Suprapubic skin (tissue), 4 donors: Measurements from ENCODE around the gene ATP6V1F. TPM values are rescaled to one million over a fixed set of nuclear protein-coding genes. Genes with fewer than 3 reads are reported as not detected.

Experiments
- DNase-seq, 2 donors: peaks; one replicate each; pipeline ENCODE4 v3.0.0-alpha.2; 2019; ENCODE audit warnings: low spot score in 2 of 2
- H3K27ac ChIP-seq: fragments of 200-600 bp; sonication (generic); one replicate; pipeline ENCODE4 v1.5.1; 2019
- H3K27me3 ChIP-seq: fragments of 200-600 bp; sonication (generic); one replicate; pipeline ENCODE4 v1.5.1; 2019
- H3K36me3 ChIP-seq: fragments of 200-600 bp; sonication (generic); one replicate; pipeline ENCODE4 v1.5.1; 2019
- H3K4me1 ChIP-seq: fragments of 200-600 bp; sonication (generic); one replicate; pipeline ENCODE4 v1.5.1; 2019
- H3K4me3 ChIP-seq: fragments of 200-600 bp; sonication (generic); one replicate; pipeline ENCODE4 v1.5.1; 2019; ENCODE audit warnings: mild to moderate bottlenecking
- H3K9me3 ChIP-seq: fragments of 200-600 bp; sonication (generic); one replicate; pipeline ENCODE4 v1.5.1; 2019
- CTCF ChIP-seq, 2 donors: fragments of 200-600 bp in 1 of 2; fragments of 450-650 bp in 1 of 2; sonication (generic) in 1 of 2; IDR thresholded peaks; one replicate each; pipeline ENCODE4 v1.5.1; 2016 to 2019; ENCODE audit warnings: antibody characterized with exemption in 2 of 2, mild to moderate bottlenecking in 1 of 2, moderate library complexity in 1 of 2
- EP300 ChIP-seq: sonication (generic); formaldehyde crosslinking; IDR thresholded peaks from one replicate; pipeline ENCODE4 v1.6.1; 2017; ENCODE audit warnings: antibody characterized with exemption
- POLR2A ChIP-seq, 2 donors: fragments of 450-650 bp; IDR thresholded peaks; one replicate each; pipeline ENCODE4 v1.6.1; 2017; ENCODE audit warnings: antibody characterized with exemption in 2 of 2, mild to moderate bottlenecking in 2 of 2, moderate library complexity in 2 of 2
- POLR2AphosphoS5 ChIP-seq, 3 donors: sonication (generic); formaldehyde crosslinking; IDR thresholded peaks; one replicate each; pipeline ENCODE4 v1.6.1; 2017; ENCODE audit warnings: antibody characterized with exemption in 3 of 3
- WGBS: methylation state at CpG from one replicate; pipeline ENCODE4 v1.1.5; 2018; 5-methylcytosine and 5-hydroxymethylcytosine counted together
- total RNA-seq, 4 donors: library from RNA; depleted of rRNA; stranded (reverse); fragments of >200 nt; gene quantifications; one replicate each; pipeline ENCODE4 v1.1.0, GENCODE V29; 2016

Gene ATP6V1F
- total RNA-seq, 4 donors from 2014 or later, result 78.4 to 165 (median 148) TPM

- 75% methylated on average over 17 of the region's 22 CpGs for whole genome bisulfite sequencing
- Histone ChIP-seq H3K27me3 (no peaks in the 10 kb centered on the region), H3K9me3 (no peaks in the 10 kb centered on the region), H3K4me1 (peaks cover 7% of the 10 kb centered on the region), H3K36me3 (no peaks in the 10 kb centered on the region), H3K27ac (no peak overlapping the region), H3K4me3 (no peak overlapping the region)
- TF ChIP-seq POLR2AphosphoS5 (IDR thresholded peaks at IDR 0.05) (no peak), CTCF (IDR thresholded peaks at IDR 0.05) (no peak), EP300 (no peak), POLR2A (IDR thresholded peaks at IDR 0.05) (no peak)
- DNase-seq, result peak in 1 of 2 donors; percentile 74
These were observed 11.7 kb downstream of the ATP6V1F start for GRCh38 chr7:128874140-128875031.

GRCh38 chr7:128875523-128875948 lies 12.9 kb downstream of the ATP6V1F start:
- 61% methylated on average over 8 of the region's 8 CpGs for WGBS
- TF ChIP-seq POLR2AphosphoS5 (IDR thresholded peaks at IDR 0.05), result no peak
- TF ChIP-seq CTCF (IDR thresholded peaks at IDR 0.05), result no peak
- no peak for TF ChIP-seq EP300
- TF ChIP-seq POLR2A (IDR thresholded peaks at IDR 0.05), result no peak
- Histone ChIP-seq H3K9me3 (no peaks in the 10 kb centered on the region), H3K27me3 (no peaks in the 10 kb centered on the region), H3K4me1 (no peaks in the 10 kb centered on the region), H3K36me3 (no peaks in the 10 kb centered on the region), H3K27ac (no peak overlapping the region), H3K4me3 (no peak overlapping the region)
- peak in 1 of 2 donors; percentile 29 for DNase-seq

GRCh38 chr7:128876127-128876526 lies 13.5 kb downstream of the ATP6V1F start:
- H3K36me3 ChIP-seq, result no peaks in the 10 kb centered on the region
- no peak overlapping the region for H3K4me3 ChIP-seq
- H3K4me1 ChIP-seq, result no peaks in the 10 kb centered on the region
- H3K27ac ChIP-seq, result no peak overlapping the region
- H3K9me3 ChIP-seq, result no peaks in the 10 kb centered on the region
- TF ChIP-seq CTCF (IDR thresholded peaks at IDR 0.05) (no peak), POLR2AphosphoS5 (IDR thresholded peaks at IDR 0.05) (no peak), POLR2A (IDR thresholded peaks at IDR 0.05) (no peak), EP300 (no peak)
- WGBS, result 44% methylated on average over 3 of the region's 3 CpGs
- H3K27me3 ChIP-seq, result no peaks in the 10 kb centered on the region
- peak in 1 of 2 donors; percentile 26 for DNase-seq

- DNase-seq, result peak in 1 of 2 donors; percentile 46
- Histone ChIP-seq H3K9me3 (no peaks in the 10 kb centered on the region), H3K27ac (no peak overlapping the region), H3K27me3 (no peaks in the 10 kb centered on the region), H3K36me3 (no peaks in the 10 kb centered on the region), H3K4me3 (no peak overlapping the region), H3K4me1 (no peaks in the 10 kb centered on the region)
- WGBS, result 89% methylated on average over 1 of the region's 5 CpGs
- no peak for TF ChIP-seq EP300
These were observed 13.9 kb downstream of the ATP6V1F start for GRCh38 chr7:128876586-128876977.

- Histone ChIP-seq H3K36me3 (no peaks in the 10 kb centered on the region), H3K27me3 (no peaks in the 10 kb centered on the region), H3K27ac (no peak overlapping the region), H3K4me3 (no peak overlapping the region), H3K9me3 (no peaks in the 10 kb centered on the region), H3K4me1 (no peaks in the 10 kb centered on the region)
- 94% methylated on average over 7 of the region's 32 CpGs for WGBS
- TF ChIP-seq POLR2AphosphoS5 (IDR thresholded peaks at IDR 0.05) (no peak), CTCF (IDR thresholded peaks at IDR 0.05) (no peak), EP300 (no peak), POLR2A (IDR thresholded peaks at IDR 0.05) (no peak)
- DNase-seq, result peak; percentile 61 to 78
These were observed 14.5 kb downstream of the ATP6V1F start for GRCh38 chr7:128876978-128877755.
